Measurements from ENCODE around the gene ACTG2.

DNA sequence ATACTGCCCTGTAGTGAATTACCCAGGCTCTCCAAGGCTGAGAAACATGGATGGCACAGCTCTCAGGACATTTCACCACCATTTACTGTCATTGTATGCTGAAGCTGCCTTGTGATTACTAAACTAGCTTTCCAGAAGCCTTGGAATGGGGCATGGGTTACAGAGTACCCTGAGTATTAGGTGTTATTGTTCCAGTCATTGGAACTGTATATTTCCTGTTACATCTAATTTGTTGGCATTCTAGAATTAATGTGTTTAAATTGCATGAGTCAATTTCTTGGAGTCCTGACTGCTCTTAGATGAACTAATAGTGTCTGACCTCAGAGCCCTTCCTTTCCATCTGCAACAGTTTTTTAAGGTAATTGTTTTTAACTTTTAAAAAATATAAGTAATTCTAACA is 42.8 kb downstream of the ACTG2 start:
- TF ChIP-seq, protein P1, sequence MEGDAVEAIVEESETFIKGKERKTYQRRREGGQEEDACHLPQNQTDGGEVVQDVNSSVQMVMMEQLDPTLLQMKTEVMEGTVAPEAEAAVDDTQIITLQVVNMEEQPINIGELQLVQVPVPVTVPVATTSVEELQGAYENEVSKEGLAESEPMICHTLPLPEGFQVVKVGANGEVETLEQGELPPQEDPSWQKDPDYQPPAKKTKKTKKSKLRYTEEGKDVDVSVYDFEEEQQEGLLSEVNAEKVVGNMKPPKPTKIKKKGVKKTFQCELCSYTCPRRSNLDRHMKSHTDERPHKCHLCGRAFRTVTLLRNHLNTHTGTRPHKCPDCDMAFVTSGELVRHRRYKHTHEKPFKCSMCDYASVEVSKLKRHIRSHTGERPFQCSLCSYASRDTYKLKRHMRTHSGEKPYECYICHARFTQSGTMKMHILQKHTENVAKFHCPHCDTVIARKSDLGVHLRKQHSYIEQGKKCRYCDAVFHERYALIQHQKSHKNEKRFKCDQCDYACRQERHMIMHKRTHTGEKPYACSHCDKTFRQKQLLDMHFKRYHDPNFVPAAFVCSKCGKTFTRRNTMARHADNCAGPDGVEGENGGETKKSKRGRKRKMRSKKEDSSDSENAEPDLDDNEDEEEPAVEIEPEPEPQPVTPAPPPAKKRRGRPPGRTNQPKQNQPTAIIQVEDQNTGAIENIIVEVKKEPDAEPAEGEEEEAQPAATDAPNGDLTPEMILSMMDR (IDR thresholded peaks at IDR 0.05) = no peak
- TF ChIP-seq POLR2A (IDR thresholded peaks at IDR 0.05) = no peak
- TF ChIP-seq POLR2AphosphoS5 (IDR thresholded peaks at IDR 0.05) = no peak

Measured in transverse colon (tissue), 4 donors.